ENCODE results near the gene ERCC6. TPM values are rescaled to one million over a fixed set of nuclear protein-coding genes. Genes with fewer than 3 reads are reported as not detected.

The ERCC6 gene
- total and polyA plus RNA-seq, 2 donors (not counting 3 experiments of a cell fraction or from before 2014, with no cell fraction given), result 15.3 to 39.6 TPM

DNA sequence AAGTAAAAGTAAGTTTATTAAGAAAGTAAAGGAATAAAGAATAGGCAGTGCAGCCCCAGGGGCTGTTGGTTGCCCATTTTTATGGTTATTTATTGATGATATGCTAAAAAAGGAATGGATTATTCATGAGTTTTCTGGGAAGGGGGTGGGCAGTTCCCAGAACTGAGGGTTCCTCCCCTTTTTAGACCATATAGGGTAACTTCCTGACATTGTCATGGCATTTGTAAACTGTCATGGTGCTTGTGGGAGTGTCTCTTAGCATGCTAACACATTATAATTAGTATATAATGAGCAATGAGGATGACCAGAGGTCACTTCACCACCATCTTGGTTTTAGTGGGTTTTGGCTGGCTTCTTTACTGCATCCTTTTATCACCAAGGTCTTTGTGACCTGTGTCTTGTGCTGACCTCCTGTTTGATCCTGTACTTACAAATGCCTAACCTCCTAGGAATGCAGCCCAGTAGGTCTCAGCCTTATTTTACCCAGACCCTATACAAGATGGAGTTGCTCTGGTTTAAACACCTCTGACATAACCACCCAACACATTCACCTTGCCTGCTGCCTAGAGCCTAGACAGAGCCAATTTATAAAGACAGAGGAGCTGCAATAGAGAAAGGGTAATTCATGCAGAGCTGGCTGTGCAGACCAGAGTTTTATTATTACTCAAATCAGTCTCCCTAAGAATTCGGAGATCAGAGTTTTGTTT is 10.9 kb upstream of the ERCC6 start:
- Histone ChIP-seq H3K4me1 (ENCODE audit: control insufficient read depth, extremely low read depth, insufficient read depth, low read length) (peaks cover 44% of the 10 kb centered on the region), H3K36me3 (ENCODE audit: control insufficient read depth in 2 of 2, extremely low read depth in 1 of 2, insufficient read depth in 2 of 2, low read length in 2 of 2) (no peaks in the 10 kb centered on the region), H4K20me1 (replicated peaks; ENCODE audit: control insufficient read depth, extremely low read depth, insufficient read depth, low read length) (no peaks in the 10 kb centered on the region), H3K79me2 (ENCODE audit: control insufficient read depth, insufficient read depth, low read length) (no peaks in the 10 kb centered on the region), H3K4me3 (replicated peaks in 1 of 3; ENCODE audit: insufficient read depth in 1 of 3, low read depth in 1 of 3, low read length in 3 of 3) (no peak overlapping the region), H2AFZ (ENCODE audit: low read depth, low read length) (peak overlapping the region; percentile 63), H3K4me2 (ENCODE audit: insufficient read depth, low read length) (no peak overlapping the region), H3K9ac (replicated peaks; ENCODE audit: extremely low read depth, insufficient read depth, low read length) (no peak overlapping the region), H3K9me3 (replicated peaks; ENCODE audit: control insufficient read depth, insufficient read depth, low read length) (no peaks in the 10 kb centered on the region), H3K27ac (ENCODE audit: insufficient read depth, low read depth, low read length) (peak overlapping the region; percentile 87), H3K27me3 (ENCODE audit: control insufficient read depth in 2 of 2, insufficient read depth in 2 of 2, low read length in 2 of 2) (no peaks in the 10 kb centered on the region), H3K9me1 (replicated peaks; ENCODE audit: control insufficient read depth, extremely low read depth, insufficient read depth, low read length) (no peaks in the 10 kb centered on the region)
- BruUV-seq (replicated peaks), result no TSS peak
- ChIA-PET POLR2A (interaction anchor here (1.0 to 1.2 kb wide), 2 partner anchors 11 to 15 kb away, joined by 5 read pairs; partner anchors contain the start of gene ERCC6), CTCF (interaction anchor here (1.1 to 3.0 kb wide), 3 partner anchors 15 to 44 kb away, joined by 3 to 28 read pairs (median 3); no protein-coding TSS in a partner anchor)
- DNase-seq (ENCODE audit: low read depth, low spot score), result no peak
- FAIRE-seq, result no peak
- dilution Hi-C loops (cut with MboI; ENCODE audit: extremely low pct_ligation_motif_present, low sequenced_read_pairs), result no loop called here
- intact Hi-C loops (cut with micrococcal nuclease), result no loop called here
- TF ChIP-seq, protein P1, sequence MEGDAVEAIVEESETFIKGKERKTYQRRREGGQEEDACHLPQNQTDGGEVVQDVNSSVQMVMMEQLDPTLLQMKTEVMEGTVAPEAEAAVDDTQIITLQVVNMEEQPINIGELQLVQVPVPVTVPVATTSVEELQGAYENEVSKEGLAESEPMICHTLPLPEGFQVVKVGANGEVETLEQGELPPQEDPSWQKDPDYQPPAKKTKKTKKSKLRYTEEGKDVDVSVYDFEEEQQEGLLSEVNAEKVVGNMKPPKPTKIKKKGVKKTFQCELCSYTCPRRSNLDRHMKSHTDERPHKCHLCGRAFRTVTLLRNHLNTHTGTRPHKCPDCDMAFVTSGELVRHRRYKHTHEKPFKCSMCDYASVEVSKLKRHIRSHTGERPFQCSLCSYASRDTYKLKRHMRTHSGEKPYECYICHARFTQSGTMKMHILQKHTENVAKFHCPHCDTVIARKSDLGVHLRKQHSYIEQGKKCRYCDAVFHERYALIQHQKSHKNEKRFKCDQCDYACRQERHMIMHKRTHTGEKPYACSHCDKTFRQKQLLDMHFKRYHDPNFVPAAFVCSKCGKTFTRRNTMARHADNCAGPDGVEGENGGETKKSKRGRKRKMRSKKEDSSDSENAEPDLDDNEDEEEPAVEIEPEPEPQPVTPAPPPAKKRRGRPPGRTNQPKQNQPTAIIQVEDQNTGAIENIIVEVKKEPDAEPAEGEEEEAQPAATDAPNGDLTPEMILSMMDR (IDR thresholded peaks at IDR 0.05; ENCODE audit: extremely low read depth in 1 of 2, insufficient read depth in 1 of 2, low read depth in 1 of 2, low read length in 2 of 2), result no peak
- TF ChIP-seq, protein P2, sequence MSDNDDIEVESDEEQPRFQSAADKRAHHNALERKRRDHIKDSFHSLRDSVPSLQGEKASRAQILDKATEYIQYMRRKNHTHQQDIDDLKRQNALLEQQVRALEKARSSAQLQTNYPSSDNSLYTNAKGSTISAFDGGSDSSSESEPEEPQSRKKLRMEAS (IDR thresholded peaks at IDR 0.05; ENCODE audit: insufficient read depth, insufficient read length), result no peak
- TF ChIP-seq GATA2 (IDR thresholded peaks at IDR 0.05; ENCODE audit: insufficient read depth, insufficient read length, low read depth, low read length) (no peak), POLR2A (IDR thresholded peaks at IDR 0.05; ENCODE audit: low read depth, low read length) (no peak), MYC (IDR thresholded peaks at IDR 0.05; ENCODE audit: low read depth, low read length) (no peak), JUN (IDR thresholded peaks at IDR 0.05; ENCODE audit: borderline replicate concordance, insufficient read depth, insufficient read length, low read depth) (no peak), POLR2AphosphoS5 (IDR thresholded peaks at IDR 0.05; ENCODE audit: insufficient read depth, low read depth, low read length) (no peak), FOS (IDR thresholded peaks at IDR 0.05; ENCODE audit: borderline replicate concordance, insufficient read depth, low read length) (no peak), EZH2 (IDR thresholded peaks at IDR 0.05; ENCODE audit: borderline replicate concordance, low read depth, low read length, severe bottlenecking) (no peak)
